Measurements from ENCODE around the gene TTLL12.

- no peak for TF ChIP-seq CTCF (IDR thresholded peaks at IDR 0.05)
- TF ChIP-seq POLR2A (IDR thresholded peaks at IDR 0.05), result no peak
- no peak for TF ChIP-seq EP300 (IDR thresholded peaks at IDR 0.05)
Measured at GRCh38 chr22:43207849-43208702, 21.1 kb upstream of the TTLL12 start.

Data from tibial nerve (tissue), 4 donors.